GDM1 (cell line): Measurements from ENCODE around the gene WBP1L.
"Not testable (repeated sequence)": the region's sequence is repeated elsewhere in the genome, so short reads cannot be mapped to it uniquely, and the experiment has no call there.

Experiments
- DNase-seq: peaks from one replicate; lab custom pipeline; 2025; lab: John Stamatoyannopoulos, UW

The WBP1L gene

GRCh38 chr10:102811346-102811745 is 67.6 kb downstream of the WBP1L start:
- DNase-seq = no peak

GRCh38 chr10:102812231-102812876 is 68.6 kb downstream of the WBP1L start:
- DNase-seq = peak; percentile 71

GRCh38 chr10:102813017-102813541 is 69.3 kb downstream of the WBP1L start:
- no peak for DNase-seq

GRCh38 chr10:102813734-102814452 is 70.1 kb downstream of the WBP1L start:
- DNase-seq = no peak

- no peak for DNase-seq
Measured at GRCh38 chr10:102814453-102814871, 70.7 kb downstream of the WBP1L start.

DNA sequence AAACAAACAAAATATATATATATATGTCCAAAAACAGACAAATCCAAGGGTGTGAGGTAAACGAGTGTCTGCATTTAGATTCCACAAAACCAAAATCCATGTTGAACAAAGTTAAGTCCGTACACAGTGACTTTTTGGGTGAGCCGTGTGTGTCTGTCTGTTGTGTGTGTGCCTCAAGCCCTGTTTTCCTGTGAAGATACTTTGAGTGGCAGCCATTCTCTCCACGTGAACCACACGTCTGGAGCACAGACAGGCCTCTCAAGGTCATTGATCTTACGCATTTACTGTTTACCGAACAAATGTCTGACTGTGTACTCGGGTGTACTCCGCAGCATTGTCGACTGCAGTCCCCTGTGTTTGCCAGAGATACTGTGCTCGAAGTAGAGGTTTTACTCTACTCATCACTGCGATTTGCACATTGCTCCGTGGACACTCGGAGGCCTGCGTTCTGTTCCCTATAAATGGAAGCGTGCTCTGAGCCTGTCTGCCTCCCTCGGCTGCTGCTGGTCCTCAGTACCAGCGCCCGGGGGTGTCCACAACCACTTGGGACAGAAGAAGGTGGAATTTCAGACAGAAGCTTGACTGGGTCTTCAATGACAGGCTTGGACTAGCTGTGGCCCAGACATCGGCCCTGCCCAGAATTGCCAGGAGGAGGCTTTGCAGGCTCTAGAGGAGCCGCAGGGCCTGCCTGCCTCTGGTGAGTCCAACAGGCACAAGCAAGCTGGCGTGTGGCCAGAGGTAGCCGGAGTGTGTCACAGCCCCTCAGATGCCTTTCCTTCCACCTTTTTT is 71.3 kb downstream of the WBP1L start:
- DNase-seq = no peak

DNA sequence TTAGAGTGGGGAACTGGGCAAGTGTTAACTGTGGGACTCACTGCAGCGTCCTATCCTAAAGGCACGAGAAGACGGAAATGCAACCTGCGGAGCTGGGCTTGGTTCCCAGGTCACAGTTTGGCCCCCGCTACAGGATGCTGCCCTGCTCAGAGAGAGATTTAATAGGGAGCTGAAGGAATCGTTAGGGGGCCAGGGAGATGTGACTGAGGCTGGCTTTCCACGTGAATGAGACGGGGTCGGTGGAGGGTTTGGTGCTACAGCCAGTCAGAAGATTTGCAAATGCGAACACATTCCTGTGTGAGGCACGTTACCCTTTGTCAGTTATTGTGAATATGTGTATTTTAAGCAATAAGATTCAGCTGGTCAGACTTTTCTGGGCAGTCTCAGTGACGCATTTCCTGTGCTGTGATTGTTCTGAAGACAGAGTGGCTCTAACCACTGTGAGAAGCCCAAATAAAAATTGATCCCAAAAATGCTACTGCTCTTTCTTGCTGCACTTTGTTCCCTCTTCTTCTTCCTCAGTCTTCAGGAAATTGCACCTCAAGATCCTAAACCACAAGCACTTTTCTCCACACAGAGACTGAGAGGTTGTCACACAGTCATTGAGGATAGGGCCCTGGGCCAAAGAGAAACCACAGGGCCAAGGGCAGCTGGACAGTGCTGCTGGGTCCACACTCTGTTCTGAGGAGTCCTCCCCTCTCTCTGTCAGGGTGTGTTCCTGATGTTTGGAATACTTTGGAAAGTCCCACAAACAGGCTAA is 72.2 kb downstream of the WBP1L start:
- DNase-seq = no peak

- no peak for DNase-seq
Measured at GRCh38 chr10:102817175-102817574, 73.4 kb downstream of the WBP1L start.

- no peak for DNase-seq
Measured at GRCh38 chr10:102819054-102819453, 75.3 kb downstream of the WBP1L start.

DNA sequence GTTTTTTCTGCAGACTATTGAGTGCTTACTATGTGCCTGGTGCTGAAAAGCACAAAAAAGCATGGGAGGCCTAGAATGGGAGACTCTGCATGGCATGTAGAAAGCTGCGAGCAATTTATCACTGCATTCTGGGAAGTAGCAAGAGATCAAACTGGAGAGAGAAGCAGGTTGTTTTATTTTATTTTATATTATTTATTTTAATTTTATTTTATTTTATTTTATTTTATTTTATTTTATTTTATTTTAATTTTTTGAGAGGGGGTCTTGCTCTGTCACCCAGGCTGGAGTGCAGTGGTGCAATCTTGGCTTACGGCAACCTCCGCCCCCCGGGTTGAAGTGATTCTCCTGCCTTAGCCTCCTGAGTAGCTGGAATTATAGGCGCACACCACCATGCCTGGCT is 76.3 kb downstream of the WBP1L start:
- not testable (repeated sequence) for DNase-seq

- no peak for DNase-seq
Measured at GRCh38 chr10:102822222-102822621, 78.5 kb downstream of the WBP1L start.

- no peak for DNase-seq
Measured at GRCh38 chr10:102824664-102825063, 80.9 kb downstream of the WBP1L start.

GRCh38 chr10:102826148-102826796 is 82.5 kb downstream of the WBP1L start:
- no peak for DNase-seq

DNA sequence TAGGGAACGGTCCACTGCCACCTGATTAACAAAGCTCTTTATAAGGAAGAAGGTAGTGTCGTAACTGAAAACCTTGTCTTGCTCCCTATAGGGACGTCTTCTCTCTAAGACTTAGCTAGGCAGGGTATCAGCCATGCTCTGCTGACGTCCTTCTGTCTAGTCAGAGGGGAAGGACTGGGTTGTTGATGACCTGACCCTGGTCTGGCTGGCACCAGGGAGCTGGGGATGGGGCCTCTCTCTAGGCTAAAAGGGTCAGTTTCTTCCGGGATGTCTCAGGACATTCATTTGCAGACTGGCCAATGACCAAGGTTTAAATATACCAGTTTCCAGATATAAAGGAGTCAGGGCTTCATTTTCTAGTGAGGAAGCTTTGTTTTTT is 83.8 kb downstream of the WBP1L start:
- no peak for DNase-seq

GRCh38 chr10:102831322-102832071 is 87.7 kb downstream of the WBP1L start:
- no peak for DNase-seq

DNA sequence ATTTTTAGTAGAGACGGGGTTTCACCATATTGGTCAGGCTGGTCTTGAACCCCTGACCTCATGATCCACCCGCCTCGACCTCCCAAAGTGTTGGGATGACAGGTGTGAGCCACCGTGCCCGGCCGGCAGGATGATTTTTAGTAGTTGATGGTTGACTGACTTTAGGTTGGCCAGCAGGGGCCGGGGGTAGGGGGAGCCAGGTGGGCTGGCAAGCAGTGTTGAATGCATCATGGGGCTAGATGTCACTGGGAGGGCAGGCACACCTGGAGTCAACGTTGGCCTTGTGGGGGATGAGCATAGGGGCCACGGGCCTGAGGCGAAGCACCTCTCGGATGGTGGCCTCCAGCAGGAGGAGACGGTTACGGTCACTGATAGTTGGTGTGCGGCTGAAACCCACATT is 88.5 kb downstream of the WBP1L start:
- no peak for DNase-seq

- DNase-seq = no peak
Measured at GRCh38 chr10:102832987-102833386, 89.2 kb downstream of the WBP1L start.

DNA sequence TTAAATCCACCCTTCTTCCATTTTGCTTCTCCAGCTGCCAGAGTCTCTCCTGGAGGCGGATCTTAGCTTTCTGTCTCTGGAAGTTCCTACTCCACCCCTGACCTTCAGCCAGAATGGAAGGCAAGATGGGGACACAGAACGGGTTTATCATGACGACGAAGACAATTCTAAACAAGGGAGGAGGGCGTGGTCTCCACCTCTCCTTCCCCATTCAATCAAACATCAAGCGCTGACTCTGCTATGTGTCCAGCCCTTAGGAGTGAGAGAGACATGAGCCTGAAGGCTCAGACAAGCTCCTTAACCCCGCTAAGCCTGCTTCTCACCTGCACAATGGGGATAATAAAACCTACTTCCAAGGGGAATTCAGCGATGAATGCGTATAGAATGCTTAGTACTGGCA is 90.4 kb downstream of the WBP1L start:
- DNase-seq = no peak

- peak; percentile 64 for DNase-seq
Measured at GRCh38 chr10:102835007-102835482, 91.3 kb downstream of the WBP1L start.

- DNase-seq = no peak
Measured at GRCh38 chr10:102837230-102837721, 93.5 kb downstream of the WBP1L start, which contains the start of gene CYP17A1. Gene CYP17A1, minus strand, starts transcription at chr10:102837413. Its CDS starts 52 bp downstream, at chr10:102837361.
